ENCODE measurements around the gene EFNA5.

Gene EFNA5

GRCh38 chr5:107603349-107603748, 67.4 kb downstream of the EFNA5 start:
- no peak for DNase-seq (ENCODE audit: low spot score)

GRCh38 chr5:107602896-107603295, 67.8 kb downstream of the EFNA5 start:
- no peak for DNase-seq (ENCODE audit: low spot score)

- DNase-seq (ENCODE audit: low spot score), result no peak
Observed at GRCh38 chr5:107601076-107601475, 69.7 kb downstream of the EFNA5 start.

- no peak for DNase-seq (ENCODE audit: low spot score)
Observed at GRCh38 chr5:107598958-107599357, 71.8 kb downstream of the EFNA5 start.

- DNase-seq (ENCODE audit: low spot score), result no peak
Observed at GRCh38 chr5:107597803-107598202, 72.9 kb downstream of the EFNA5 start.

- DNase-seq (ENCODE audit: low spot score), result no peak
Observed at GRCh38 chr5:107597247-107597646, 73.5 kb downstream of the EFNA5 start.

- no peak for DNase-seq (ENCODE audit: low spot score)
Observed at GRCh38 chr5:107594253-107595045, 76.3 kb downstream of the EFNA5 start.

GRCh38 chr5:107593009-107593408, 77.7 kb downstream of the EFNA5 start:
- no peak for DNase-seq (ENCODE audit: low spot score)

GRCh38 chr5:107592515-107592914, 78.2 kb downstream of the EFNA5 start:
- DNase-seq (ENCODE audit: low spot score), result no peak

- no peak for DNase-seq (ENCODE audit: low spot score)
Observed at GRCh38 chr5:107590686-107591085, 80.1 kb downstream of the EFNA5 start.

GRCh38 chr5:107589520-107590193, 81.1 kb downstream of the EFNA5 start:
- no peak for DNase-seq (ENCODE audit: low spot score)

GRCh38 chr5:107582625-107583024, 88.1 kb downstream of the EFNA5 start:
- DNase-seq (ENCODE audit: low spot score), result no peak

- no peak for DNase-seq (ENCODE audit: low spot score)
Observed at GRCh38 chr5:107580889-107581820, 89.6 kb downstream of the EFNA5 start.

- DNase-seq (ENCODE audit: low spot score), result no peak
Observed at GRCh38 chr5:107578051-107578635, 92.6 kb downstream of the EFNA5 start.

- DNase-seq (ENCODE audit: low spot score), result no peak
Observed at GRCh38 chr5:107577394-107577950, 93.3 kb downstream of the EFNA5 start.

- no peak for DNase-seq (ENCODE audit: low spot score)
Observed at GRCh38 chr5:107576736-107577393, 93.9 kb downstream of the EFNA5 start.

GRCh38 chr5:107576155-107576554, 94.6 kb downstream of the EFNA5 start:
- DNase-seq (ENCODE audit: low spot score), result no peak

GRCh38 chr5:107574287-107574686, 96.5 kb downstream of the EFNA5 start:
- no peak for DNase-seq (ENCODE audit: low spot score)

GRCh38 chr5:107572715-107573368, 97.9 kb downstream of the EFNA5 start:
- no peak for DNase-seq (ENCODE audit: low spot score)

- DNase-seq (ENCODE audit: low spot score), result peak; percentile 88
Observed at GRCh38 chr5:107571621-107572536, 98.9 kb downstream of the EFNA5 start.
